HG02571 (cell line): Measurements from ENCODE around the gene SLC30A7.

Experiments
- ATAC-seq: cut with Tn5 transposase; IDR thresholded peaks from one replicate; pipeline ENCODE4 v1.9.1; 2021; ENCODE audit warnings: mild to moderate bottlenecking, moderate library complexity; ENCODE audit not compliant: unreplicated experiment

SLC30A7 gene

DNA sequence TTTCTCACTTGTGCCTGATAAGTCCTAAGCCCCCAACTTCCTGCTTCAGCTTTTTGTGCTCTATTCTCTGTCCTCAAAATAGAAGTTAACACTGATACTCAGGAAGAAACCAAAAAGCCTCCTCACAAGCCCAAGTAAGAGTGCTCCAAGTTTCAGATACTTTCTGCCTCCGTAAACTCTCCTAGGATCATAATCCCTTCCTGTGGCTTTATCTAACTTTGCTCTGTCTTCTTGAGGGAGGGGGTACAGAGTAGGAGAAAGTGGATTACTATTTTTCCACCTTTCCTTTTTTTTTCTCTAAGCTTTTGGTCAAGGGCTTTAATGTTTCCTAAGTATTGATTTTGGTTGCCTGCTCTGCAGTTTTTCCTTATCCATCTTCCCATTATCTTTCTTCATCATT, 75.1 kb downstream of the SLC30A7 start:
- no peak for ATAC-seq

DNA sequence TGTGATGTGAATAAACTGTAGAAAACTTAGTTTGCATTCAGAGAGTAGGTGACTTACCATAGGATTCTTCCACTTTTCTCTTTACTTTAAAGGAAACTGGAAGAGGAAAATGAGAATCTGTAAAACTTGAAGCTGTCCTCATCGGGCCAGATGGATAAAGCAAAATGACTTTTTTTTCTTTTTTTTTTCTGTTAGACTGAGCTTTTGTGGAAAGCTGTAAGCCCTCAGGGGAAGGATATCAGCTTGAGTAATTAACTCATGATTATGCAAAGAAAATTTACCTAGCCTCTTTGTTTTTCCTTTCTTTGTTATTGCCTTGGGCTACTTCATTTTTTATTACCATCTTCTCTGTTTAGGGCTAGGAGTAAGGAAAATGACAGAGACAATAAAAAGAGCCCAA, 76.3 kb downstream of the SLC30A7 start:
- ATAC-seq, result no peak

DNA sequence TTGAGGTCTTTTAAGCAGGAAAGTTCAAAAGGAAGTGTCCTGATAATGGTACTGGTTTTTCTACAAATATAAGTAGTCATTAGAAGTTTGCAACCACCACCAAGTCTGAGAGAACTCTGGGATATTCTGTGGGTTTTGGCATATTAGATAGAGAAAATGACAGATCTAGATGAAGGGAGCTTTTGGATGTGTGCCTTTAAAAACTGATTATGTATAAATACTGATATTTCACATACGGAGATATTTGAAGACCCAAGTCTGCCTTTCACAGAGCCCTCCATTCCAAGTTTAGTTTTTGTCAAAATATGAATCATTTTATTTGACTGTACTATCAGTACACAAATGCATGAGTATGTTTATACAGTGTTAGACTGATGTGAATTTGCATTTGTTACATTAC, 81.0 kb downstream of the SLC30A7 start:
- ATAC-seq, result no peak

DNA sequence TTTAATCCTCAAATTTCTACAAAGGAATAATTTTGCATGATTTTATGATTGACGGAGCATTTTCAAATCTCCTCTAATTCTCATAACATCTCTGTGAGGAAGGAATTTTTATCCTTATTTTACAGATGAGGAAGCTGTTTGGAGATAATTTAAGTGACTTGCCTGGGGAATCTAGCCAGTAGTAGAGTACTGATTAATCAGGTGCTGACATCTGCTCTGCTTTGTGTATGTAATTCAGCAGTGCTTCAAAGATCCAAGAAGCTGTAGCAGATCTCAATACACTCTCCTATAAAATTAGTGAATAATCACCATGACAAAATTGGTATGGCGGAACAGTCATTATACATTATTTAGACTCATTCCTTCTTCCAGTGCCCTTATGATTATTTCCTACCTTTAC, 83.7 kb downstream of the SLC30A7 start:
- ATAC-seq, result no peak

DNA sequence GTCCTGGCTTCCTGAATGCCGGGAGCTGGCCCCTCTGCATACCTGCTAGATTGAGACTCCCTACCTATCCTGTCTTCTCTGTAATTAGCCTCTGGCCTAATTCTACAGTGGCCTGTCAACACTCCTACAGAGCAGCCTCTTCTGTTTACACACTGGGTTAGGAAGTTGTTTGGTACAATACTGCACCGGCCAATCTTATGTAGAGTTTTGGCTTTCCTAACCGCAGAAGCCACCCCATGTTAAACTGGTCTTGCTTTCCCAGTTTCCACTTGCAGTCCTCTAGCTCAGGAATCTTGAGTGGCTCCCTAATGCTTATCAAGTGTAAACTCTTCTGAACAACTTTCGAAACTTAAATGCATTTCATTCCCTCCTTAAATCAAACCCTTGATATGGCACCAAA, 86.9 kb downstream of the SLC30A7 start:
- no peak for ATAC-seq

DNA sequence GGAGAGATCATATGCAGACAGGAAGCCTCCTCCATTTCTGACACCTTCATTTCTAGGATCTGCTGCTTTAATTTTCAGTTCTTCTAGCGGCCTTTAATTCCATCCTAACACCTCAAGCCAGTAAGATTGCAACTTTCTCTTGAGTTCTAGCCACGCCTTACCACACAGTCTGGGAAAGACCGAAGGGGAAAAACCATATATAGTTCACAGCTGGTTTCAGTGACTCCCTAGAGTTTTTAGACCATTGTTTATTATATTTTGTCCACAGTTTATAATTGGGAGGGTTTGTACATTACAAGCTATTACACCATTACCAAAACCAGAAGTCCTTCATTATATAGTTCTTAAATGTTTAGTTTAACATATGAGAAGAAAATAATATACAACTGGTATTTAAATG, 92.2 kb downstream of the SLC30A7 start:
- ATAC-seq, result no peak

DNA sequence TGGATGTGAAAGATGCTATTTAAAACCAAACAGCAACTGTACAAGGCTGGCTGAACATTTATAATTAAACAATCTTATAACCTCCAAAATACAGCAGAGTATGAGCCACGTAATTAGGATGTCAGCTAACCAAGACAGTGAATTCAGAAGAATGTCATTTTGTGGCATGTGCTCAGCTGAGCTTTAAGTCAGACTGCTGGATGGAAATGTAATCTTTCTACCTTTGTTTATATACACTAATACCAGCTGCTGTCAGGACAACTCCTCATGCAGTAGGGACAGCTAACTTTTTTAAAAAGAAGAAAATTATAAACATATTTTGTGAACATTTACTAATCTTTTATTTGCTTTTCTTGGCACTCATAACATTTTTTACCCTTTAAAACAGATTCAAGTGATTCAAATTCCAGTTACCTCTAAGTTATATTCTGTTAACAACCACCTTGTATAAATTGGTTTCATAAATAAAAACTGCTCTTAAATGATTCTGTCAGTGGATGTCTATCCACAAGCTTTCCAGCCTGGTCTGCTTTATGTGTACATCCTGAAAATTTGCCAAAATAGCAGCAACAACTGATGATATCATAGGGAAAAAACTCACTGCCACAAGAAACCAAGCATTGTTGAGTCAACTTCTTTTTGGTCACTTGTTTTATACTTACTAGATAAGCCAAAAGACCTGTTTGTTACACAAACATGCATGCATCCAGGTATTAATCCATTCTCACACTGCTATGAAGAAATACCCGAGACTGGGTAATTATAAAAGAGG, 93.6 kb downstream of the SLC30A7 start:
- no peak for ATAC-seq

DNA sequence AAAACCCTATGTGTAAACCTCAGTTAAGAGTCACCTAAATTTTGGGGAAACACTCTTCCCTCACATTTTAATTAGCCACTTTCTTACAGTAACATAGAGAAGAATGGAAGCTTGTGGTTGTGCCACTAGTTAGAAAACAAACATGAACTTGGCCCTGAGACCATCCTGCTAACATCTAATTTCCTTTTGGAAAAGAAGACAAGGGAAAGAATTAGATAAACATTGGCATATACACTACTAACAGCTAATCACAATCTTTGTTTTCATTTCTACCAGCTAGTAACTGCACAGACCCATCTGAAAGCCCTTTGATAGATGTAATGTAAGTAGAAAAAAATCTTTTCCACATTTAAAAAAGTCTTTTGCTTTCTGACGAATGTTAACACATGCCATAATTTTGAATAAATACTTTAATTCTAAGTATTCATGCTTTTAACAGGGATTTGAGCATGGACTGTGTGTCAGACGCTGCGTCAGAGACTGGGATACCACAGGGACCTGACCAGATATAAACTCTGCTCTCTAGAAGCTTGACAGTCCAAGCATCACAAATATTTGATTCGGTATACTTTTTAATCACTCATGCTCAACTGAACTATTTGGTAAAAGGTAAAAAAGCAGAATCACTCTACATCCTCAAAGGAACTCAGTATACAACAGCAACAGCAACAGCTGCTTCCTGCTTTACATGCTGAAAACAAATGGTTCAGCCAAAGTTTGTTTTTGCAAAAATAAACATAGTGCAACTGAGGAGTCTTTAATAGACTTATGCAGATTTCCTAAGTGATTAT, 99.5 kb downstream of the SLC30A7 start:
- ATAC-seq, result no peak

DNA sequence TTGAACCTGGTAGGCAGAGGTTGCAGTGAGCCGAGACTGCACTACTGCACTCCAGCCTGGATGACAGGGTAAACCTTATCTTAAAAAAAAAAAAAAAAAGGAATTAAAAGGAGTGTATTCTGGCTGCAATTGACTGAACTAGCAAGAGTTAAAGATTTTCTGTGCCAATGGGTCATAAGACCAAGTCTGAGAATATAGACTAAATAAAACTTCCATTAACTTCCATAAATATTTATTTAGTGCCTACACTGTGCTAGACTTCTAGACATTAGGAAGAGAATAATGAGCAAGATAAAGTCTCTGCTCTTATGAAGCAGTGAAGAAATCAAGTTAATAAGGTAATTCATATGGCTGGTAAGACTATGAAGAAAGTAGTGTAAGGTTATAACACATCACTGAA, 102.5 kb downstream of the SLC30A7 start:
- no peak for ATAC-seq

DNA sequence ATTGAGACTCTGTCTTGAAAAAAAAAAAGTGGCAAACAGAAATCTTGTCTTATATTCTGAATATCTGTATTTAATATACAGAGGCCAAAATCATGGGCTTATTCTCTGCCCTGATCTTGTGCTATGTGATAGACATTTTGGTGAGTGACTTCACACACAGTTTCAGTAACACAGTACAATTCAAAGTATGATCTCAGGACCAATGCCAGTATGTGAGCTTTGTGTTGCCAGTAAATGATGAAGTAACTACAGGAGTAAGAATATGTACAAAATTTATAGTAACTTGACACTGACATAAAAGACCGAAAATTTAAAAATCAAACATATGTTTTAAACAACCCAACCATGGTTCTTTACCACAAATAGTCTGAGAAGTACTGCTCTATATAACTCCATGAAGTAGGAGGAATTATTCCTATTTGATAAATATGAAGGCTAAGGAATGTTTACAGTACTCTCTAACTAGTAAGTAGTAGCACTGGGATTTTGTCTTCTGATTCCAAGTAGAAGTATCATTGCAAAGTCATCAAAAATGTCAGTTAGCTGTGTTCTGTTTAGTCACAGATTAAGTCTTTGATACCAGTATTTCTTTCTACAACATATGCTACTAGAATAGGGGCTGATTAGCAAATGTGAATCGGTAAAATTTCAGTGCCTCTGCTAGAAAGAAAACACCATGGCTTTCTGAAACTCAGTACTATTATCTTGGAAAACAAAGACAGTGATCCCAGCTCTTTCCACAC, 104.4 kb downstream of the SLC30A7 start:
- ATAC-seq, result no peak

DNA sequence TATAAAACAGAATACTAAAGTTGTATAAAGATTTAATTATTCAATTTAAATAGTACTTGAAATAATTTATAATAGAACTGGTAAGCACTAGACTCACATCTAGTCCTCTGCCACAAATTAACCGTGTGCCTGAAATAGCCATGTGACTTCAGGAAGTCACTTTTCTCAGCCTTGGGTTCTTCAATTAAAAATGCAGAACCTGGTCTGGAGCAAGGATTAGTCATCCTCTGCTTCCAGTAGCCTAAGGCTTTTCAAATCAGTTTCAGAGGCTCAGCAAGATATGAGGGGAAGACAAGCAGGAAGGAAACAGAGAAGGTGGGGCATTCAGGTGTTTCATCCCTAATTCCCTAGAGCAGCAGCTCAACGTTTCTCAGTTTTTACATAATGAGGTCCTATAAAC, 106.7 kb downstream of the SLC30A7 start:
- no peak for ATAC-seq

DNA sequence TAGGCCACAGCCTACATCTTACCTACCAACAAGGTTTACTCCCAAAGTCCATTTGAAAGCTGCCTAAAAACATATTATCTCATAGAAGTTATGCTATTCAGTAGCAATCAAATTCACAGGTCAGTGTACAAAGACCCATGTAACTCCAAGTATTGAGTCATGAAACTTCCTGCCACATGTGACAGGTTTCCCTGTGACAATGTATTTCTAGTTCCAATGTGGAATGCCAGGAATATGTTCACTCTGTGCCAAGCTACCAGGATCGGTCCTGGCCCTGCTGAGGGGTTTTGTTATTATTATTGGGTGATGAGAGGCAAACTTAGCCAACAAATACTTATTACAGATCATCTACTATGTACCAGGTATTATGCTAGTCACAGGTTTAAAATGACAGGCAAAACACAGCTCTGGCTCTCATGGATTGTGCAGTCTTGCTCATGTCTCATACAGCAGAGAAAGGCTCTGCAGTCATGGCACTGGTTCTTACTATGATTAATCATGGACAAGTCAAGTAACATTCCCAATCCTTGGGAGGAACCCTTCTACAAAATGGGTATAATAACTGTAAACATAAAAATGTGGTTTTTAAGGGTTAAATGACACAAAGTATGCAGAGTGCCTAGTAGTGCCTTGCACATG, 107.2 kb downstream of the SLC30A7 start:
- no peak for ATAC-seq

DNA sequence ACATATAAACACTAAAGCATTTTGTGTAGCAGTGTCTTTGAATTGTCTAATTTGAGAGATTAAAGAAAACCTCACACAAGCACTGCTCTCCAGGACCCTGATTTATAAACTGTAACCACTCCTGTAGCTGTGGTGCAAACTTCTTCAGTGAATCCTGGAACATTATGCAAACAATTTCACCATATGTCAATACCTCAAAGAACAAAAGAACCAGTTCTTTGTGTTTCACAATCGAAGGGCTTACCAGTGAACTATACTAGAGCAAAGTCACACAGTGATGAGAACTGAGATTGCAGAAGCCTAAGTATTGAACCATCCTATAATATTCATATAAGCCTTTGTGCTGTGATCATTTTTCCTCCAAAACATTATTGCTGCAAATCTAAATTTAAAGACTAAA, 108.2 kb downstream of the SLC30A7 start:
- no peak for ATAC-seq

DNA sequence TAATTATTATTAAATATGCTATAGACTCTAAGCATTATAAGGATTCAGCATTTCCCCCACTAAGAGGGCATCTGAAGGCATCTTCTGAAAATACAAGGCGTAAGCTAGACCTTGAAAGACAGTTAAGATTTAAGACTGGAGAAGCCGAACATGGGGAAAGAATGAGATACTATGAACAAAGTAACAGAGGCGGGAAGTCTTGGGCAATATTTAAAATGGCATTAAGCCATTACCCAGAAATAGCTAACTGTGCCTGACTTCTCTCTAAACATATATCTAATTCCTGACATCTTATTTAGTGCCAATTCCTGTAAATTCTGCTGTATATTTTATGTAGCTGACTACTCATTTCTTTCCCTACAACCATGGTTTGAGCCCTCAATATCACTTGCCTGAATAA, 108.8 kb downstream of the SLC30A7 start:
- ATAC-seq, result no peak

DNA sequence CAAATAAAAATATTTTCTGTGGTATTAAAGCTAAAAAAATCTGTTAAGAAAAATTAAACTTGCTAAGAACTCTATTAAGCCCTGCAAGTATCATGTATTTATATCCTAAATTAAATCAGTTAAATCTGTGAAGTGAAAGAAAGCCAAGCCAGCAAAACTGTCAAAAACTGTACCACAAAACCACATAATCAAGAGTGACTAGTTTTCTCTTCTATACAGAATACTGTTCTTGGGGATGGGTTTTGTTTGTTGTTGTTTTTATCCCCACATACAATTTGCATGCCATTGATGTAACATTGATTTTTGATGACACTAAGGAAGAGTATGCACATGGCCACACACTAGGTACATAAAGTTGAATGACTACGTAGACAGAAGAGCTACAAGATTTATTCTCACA, 109.3 kb downstream of the SLC30A7 start:
- no peak for ATAC-seq

DNA sequence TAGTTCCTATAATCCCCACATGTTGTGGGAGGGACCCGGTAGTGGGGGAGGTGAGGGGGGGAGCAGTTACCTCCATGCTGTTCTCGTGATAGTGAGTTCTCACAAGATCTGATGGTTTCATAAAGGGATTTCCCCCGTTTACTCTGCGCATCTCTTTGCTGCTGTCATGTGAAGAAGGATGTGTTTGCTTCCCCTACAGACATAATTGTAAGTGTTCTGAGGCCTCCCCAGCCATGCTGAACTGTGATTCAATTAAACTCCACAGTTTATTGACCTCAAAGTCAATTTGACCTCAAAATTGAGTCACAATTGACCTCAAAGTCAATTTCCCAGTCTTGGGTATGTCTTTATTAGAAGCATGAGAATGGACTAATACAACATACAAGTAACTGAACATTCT, 110.0 kb downstream of the SLC30A7 start:
- ATAC-seq, result no peak

DNA sequence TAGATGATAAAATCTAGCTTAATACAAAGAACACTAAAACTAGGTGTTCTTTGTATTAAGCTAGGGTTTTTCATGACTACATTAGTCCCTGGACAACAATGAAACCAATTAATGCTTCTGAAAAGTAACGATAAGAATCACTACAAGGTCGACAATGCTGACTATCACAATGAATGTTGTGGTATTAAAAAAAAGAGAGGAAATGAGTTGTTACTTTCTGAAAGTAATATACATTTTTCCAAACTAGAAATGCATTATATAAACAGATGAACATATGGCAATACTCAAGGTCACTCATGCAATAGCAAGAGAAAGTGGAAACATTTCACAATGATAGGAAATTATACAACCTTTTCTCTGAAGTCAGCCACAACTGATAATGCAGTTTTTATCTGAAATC, 110.7 kb downstream of the SLC30A7 start:
- no peak for ATAC-seq

DNA sequence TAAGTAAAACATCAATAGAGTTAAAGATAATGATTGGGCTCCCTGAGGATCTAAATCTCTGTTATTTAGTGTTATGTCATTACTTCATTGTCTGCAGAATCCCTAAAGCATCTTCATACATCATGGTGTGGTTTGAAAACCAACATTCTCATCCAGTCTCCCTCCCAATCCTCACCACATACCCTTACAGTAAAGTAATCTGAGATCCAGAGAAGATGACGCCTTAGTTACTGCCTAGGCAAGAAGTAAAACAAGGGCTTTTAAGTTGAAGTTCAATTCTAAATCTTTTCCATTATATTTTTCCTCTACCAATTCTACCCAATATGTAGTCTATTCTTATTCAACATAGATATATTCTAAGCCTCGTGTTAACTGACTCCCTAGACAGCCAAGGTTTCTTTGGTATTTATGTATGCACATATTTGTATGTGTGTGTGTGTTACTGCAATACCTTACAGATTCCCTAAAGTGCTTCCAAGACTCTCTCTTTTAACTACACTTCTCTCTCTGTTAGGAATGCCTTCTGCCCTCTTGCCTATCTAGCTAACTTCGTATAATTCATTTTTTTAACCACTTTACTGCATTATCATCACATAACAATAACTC, 112.4 kb downstream of the SLC30A7 start:
- ATAC-seq, result no peak

DNA sequence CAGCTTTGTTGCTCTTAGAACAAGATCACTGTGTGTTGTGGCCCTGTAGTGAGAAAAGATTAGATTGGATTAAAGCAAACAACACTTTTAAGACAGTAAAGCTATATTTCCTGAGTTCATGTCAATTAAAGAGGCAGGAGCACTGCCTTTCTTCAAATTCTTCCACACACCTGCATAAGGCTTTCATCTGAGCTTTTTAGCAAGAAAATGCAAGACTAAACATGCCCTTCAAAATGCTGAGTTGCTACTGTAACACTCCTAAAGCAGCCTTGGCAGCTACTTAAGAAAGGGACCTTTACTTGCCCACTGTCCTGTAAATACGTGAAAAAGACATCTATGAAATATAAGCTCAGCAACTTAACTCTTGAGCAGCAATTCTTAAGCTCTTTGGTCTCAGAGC, 117.9 kb downstream of the SLC30A7 start:
- no peak for ATAC-seq

DNA sequence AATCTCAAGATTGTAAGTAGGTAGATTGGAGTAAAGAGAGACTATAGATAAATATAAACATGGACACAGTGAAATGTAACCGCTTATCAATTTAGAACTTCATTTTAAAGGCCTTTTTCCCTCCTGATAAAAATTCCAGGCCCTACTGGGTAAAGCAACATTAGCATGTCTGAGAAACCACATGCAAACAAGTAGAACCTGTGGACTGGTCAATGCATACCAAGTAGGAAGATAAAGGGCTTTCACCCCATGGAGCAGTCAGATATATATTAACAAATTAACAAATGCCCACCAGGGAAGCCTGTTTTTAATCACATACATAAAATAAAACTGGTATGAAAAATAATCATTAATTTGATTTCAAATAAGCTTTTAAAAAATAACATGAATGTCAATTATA, 121.6 kb downstream of the SLC30A7 start:
- no peak for ATAC-seq

DNA sequence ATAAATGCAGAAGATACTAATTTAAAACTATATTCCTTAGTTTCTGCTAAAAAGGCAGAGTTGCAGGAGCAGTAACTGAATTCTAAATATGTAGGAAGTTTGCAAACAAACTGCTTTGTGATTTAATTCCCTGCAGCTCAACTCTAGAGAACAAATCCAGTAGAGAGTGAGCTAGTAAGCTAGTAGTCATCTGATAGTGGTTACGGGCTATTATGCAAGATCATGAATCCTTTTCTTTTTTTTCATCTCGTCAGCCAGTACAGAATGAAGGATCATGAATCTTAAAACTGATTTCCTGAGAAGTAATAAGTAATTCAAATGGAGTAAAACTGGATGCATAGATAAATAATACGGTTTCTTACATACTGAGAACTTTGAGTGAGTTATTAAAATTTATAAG, 126.4 kb downstream of the SLC30A7 start:
- ATAC-seq, result no peak
